ENCODE data around the gene GFI1B.
A peak's percentile ranks its signal among the peaks of the same experiment; 100 is the strongest.

GFI1B gene

DNA sequence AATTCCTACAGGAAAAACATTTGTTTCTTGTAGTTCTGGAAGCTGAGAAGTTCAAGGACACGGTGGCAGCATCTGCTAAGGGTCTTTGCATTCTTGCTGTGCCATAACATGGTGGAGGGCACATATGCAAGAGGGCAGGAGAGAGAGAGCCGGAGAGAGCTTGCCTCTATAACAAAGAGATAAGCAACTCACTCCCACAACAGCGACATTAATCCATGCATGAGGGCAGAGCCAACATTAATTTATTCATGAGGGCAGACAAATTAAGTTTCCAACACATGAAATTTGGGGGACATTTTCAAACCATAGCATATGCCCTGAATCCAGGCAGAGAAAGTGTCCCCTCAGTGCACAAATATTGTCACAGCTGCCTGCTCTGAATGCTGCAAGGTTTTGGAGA, 47.9 kb downstream of the GFI1B start:
- Histone ChIP-seq H3K4me3 (ENCODE audit: low read depth, low read length) (no peak overlapping the region), H3K27ac (ENCODE audit: low read depth, low read length) (no peak overlapping the region), H3K9ac (ENCODE audit: low read length) (no peak overlapping the region), H3K36me3 (ENCODE audit: control insufficient read depth, insufficient read depth, low read length) (no peaks in the 10 kb centered on the region), H3K27me3 (ENCODE audit: control insufficient read depth, insufficient read depth, low read length) (peaks cover 12% of the 10 kb centered on the region; the same call in 1 of the 2 replicates), H3K4me1 (ENCODE audit: control insufficient read depth, insufficient read depth, low read length) (peaks cover 2% of the 10 kb centered on the region; the same call in 1 of the 2 replicates), H3K9me3 (ENCODE audit: control insufficient read depth, insufficient read depth, low read depth, low read length) (no peaks in the 10 kb centered on the region)

- Histone ChIP-seq H3K4me1 (ENCODE audit: control insufficient read depth, insufficient read depth, low read length) (peaks cover 7% of the 10 kb centered on the region; the same call in 1 of the 2 replicates), H3K9me3 (ENCODE audit: control insufficient read depth, insufficient read depth, low read depth, low read length) (no peaks in the 10 kb centered on the region), H3K27me3 (ENCODE audit: control insufficient read depth, insufficient read depth, low read length) (peaks cover 12% of the 10 kb centered on the region; the same call in 1 of the 2 replicates), H3K9ac (ENCODE audit: low read length) (no peak overlapping the region), H3K36me3 (ENCODE audit: control insufficient read depth, insufficient read depth, low read length) (0 out of 2 replicates have a peak, but pooled peaks cover under 1% of the 10 kb centered on the region), H3K4me3 (ENCODE audit: low read depth, low read length) (no peak overlapping the region), H3K27ac (ENCODE audit: low read depth, low read length) (no peak overlapping the region)
These were observed 48.6 kb downstream of the GFI1B start for GRCh38 chr9:133027134-133027533.

GRCh38 chr9:133028221-133028620, 49.7 kb downstream of the GFI1B start:
- peaks cover 12% of the 10 kb centered on the region; the same call in 1 of the 2 replicates for H3K27me3 ChIP-seq (ENCODE audit: control insufficient read depth, insufficient read depth, low read length)
- H3K9me3 ChIP-seq (ENCODE audit: control insufficient read depth, insufficient read depth, low read depth, low read length): no peaks in the 10 kb centered on the region
- H3K9ac ChIP-seq (ENCODE audit: low read length): no peak overlapping the region
- H3K36me3 ChIP-seq (ENCODE audit: control insufficient read depth, insufficient read depth, low read length): peaks cover 11% of the 10 kb centered on the region; the same call in 1 of the 2 replicates
- no peak overlapping the region for H3K4me3 ChIP-seq (ENCODE audit: low read depth, low read length)
- H3K4me1 ChIP-seq (ENCODE audit: control insufficient read depth, insufficient read depth, low read length): peaks cover 9% of the 10 kb centered on the region; the same call in 1 of the 2 replicates
- H3K27ac ChIP-seq (ENCODE audit: low read depth, low read length): no peak overlapping the region

DNA sequence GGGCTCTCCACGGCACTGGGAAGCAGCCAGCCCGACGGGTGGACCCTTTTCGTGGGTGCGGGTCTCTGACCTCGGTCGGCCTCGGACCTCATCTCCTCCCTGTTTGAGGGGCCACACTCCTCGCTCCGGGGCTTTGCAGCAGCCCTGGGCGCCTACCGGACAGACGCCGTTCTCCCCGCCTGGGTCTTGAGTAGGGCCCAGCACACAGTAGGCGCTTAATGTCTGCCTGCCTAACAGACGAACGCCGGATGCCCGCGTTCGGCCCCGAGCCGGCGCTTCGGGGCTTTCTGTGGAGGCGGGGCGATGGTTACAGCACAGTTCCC, 51.5 kb downstream of the GFI1B start:
- Histone ChIP-seq H3K9me3 (ENCODE audit: control insufficient read depth, insufficient read depth, low read depth, low read length) (no peaks in the 10 kb centered on the region), H3K36me3 (ENCODE audit: control insufficient read depth, insufficient read depth, low read length) (peaks cover 13% of the 10 kb centered on the region; the same call in 1 of the 2 replicates), H3K4me3 (ENCODE audit: low read depth, low read length) (peak overlapping the region; percentile 98), H3K27ac (ENCODE audit: low read depth, low read length) (peak overlapping the region; percentile 72; the same call in 1 of the 2 replicates), H3K4me1 (ENCODE audit: control insufficient read depth, insufficient read depth, low read length) (peaks cover 9% of the 10 kb centered on the region; the same call in 1 of the 2 replicates), H3K9ac (ENCODE audit: low read length) (peak overlapping the region; percentile 86), H3K27me3 (ENCODE audit: control insufficient read depth, insufficient read depth, low read length) (peaks cover 12% of the 10 kb centered on the region; the same call in 1 of the 2 replicates)

DNA sequence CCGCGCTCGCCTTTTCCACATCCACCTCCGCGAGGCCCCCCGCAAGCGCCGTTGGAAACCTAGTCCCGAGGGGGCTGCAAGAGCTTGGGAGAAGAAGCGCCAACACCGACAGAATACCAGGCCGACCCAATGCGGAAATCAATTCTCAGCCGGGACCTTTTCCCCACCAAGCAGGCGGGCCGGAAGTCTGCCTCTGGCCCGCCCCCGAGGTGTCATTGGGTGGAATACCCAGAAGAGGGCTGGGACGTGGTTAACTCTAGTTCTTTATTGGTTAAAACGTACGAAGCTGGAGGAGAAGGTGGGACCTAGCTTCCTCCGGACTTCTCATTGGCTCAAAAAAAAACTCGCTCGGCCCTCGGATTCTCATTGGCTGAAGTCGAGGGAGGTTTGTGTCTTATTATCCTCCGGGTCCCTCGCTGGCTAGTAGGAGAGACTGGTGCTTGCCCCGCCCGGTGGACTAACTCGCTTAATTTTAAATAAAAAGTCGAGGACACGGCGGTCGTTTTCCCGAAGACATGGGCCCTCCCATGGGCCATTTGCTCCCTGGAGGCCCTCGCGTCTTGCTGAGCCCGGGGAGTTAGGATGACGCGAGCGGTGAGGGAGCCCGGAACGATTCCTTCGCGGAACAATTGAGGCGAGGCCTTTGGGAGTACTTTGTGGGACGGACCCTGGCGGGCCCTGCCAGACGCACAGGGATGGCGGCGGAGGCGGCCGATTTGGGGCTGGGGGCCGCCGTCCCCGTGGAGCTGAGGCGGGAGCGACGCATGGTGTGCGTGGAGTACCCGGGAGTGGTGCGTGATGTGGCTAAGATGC, 52.0 kb downstream of the GFI1B start, which contains the start of gene GTF3C5:
GTF3C5 (plus strand) TSS at position 681 of the 813 bp plus-strand sequence; CDS start at position 696, 15 bp downstream.
- Histone ChIP-seq H3K36me3 (ENCODE audit: control insufficient read depth, insufficient read depth, low read length) (peaks cover 13% of the 10 kb centered on the region; the same call in 1 of the 2 replicates), H3K27me3 (ENCODE audit: control insufficient read depth, insufficient read depth, low read length) (peaks cover 10% of the 10 kb centered on the region; the same call in 1 of the 2 replicates), H3K4me3 (ENCODE audit: low read depth, low read length) (peak within 1 kb of the TSS; percentile 98), H3K27ac (ENCODE audit: low read depth, low read length) (peak within 1 kb of the TSS; percentile 82), H3K9ac (ENCODE audit: low read length) (peak within 1 kb of the TSS; percentile 89), H3K9me3 (ENCODE audit: control insufficient read depth, insufficient read depth, low read depth, low read length) (no peaks in the 10 kb centered on the region), H3K4me1 (ENCODE audit: control insufficient read depth, insufficient read depth, low read length) (peaks cover 9% of the 10 kb centered on the region; the same call in 1 of the 2 replicates)

DNA sequence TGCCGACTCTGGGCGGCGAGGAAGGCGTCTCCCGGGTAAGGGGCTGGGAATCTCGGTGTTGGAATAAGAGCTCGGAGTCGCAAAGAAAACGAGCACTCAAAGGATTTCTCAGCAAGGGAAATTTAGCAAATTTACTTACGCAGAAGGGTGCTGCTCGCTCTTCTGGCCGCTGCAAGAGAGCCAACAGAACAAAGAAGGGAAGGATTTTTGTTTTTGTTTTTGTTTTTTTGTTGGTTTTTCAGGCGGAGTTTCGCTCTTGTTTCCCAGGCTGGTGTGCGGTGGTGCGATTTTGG, 52.6 kb downstream of the GFI1B start:
- Histone ChIP-seq H3K27me3 (ENCODE audit: control insufficient read depth, insufficient read depth, low read length) (peaks cover 4% of the 10 kb centered on the region; the same call in 1 of the 2 replicates), H3K9me3 (ENCODE audit: control insufficient read depth, insufficient read depth, low read depth, low read length) (no peaks in the 10 kb centered on the region), H3K4me1 (ENCODE audit: control insufficient read depth, insufficient read depth, low read length) (peaks cover 9% of the 10 kb centered on the region; the same call in 1 of the 2 replicates), H3K4me3 (ENCODE audit: low read depth, low read length) (peak overlapping the region; percentile 98), H3K36me3 (ENCODE audit: control insufficient read depth, insufficient read depth, low read length) (peaks cover 13% of the 10 kb centered on the region; the same call in 1 of the 2 replicates), H3K9ac (ENCODE audit: low read length) (peak overlapping the region; percentile 89), H3K27ac (ENCODE audit: low read depth, low read length) (peak overlapping the region; percentile 82)

GRCh38 chr9:133031496-133031911, 53.0 kb downstream of the GFI1B start:
- Histone ChIP-seq H3K4me3 (ENCODE audit: low read depth, low read length) (peak overlapping the region; percentile 98), H3K27me3 (ENCODE audit: control insufficient read depth, insufficient read depth, low read length) (peaks cover 3% of the 10 kb centered on the region; the same call in 1 of the 2 replicates), H3K9me3 (ENCODE audit: control insufficient read depth, insufficient read depth, low read depth, low read length) (no peaks in the 10 kb centered on the region), H3K27ac (ENCODE audit: low read depth, low read length) (no peak overlapping the region), H3K4me1 (ENCODE audit: control insufficient read depth, insufficient read depth, low read length) (peaks cover 9% of the 10 kb centered on the region; the same call in 1 of the 2 replicates), H3K36me3 (ENCODE audit: control insufficient read depth, insufficient read depth, low read length) (peaks cover 13% of the 10 kb centered on the region; the same call in 1 of the 2 replicates), H3K9ac (ENCODE audit: low read length) (peak overlapping the region; percentile 89)

GRCh38 chr9:133032171-133032570, 53.7 kb downstream of the GFI1B start:
- peaks cover under 1% of the 10 kb centered on the region; the same call in 1 of the 2 replicates for H3K27me3 ChIP-seq (ENCODE audit: control insufficient read depth, insufficient read depth, low read length)
- H3K9ac ChIP-seq (ENCODE audit: low read length): no peak overlapping the region
- H3K9me3 ChIP-seq (ENCODE audit: control insufficient read depth, insufficient read depth, low read depth, low read length): no peaks in the 10 kb centered on the region
- peak overlapping the region; percentile 98 for H3K4me3 ChIP-seq (ENCODE audit: low read depth, low read length)
- no peak overlapping the region for H3K27ac ChIP-seq (ENCODE audit: low read depth, low read length)
- H3K4me1 ChIP-seq (ENCODE audit: control insufficient read depth, insufficient read depth, low read length): peaks cover 9% of the 10 kb centered on the region; the same call in 1 of the 2 replicates
- H3K36me3 ChIP-seq (ENCODE audit: control insufficient read depth, insufficient read depth, low read length): peaks cover 13% of the 10 kb centered on the region; the same call in 1 of the 2 replicates

DNA sequence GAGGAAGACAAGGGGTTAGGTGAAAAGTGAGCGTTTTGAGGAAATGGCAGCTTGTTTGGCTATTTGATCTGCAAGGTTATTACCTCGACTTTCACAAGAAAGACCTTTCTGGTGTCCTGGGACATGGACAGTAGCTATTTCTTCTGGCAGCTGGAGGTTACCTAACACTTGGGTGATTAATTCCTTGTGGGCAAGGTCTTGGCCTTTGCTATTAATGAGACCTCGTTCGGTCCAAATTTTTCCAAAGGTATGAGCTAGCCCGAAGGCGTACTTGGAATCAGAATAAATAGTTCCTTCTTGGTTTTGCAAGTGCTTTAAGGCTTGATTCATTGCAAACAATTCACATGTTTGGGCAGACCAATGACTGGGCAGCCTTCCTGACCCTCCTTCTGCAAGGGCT, 57.2 kb downstream of the GFI1B start:
- Histone ChIP-seq H3K27me3 (ENCODE audit: control insufficient read depth, insufficient read depth, low read length) (no peaks in the 10 kb centered on the region), H3K9me3 (ENCODE audit: control insufficient read depth, insufficient read depth, low read depth, low read length) (no peaks in the 10 kb centered on the region), H3K27ac (ENCODE audit: low read depth, low read length) (no peak overlapping the region), H3K4me1 (ENCODE audit: control insufficient read depth, insufficient read depth, low read length) (peaks cover 9% of the 10 kb centered on the region; the same call in 1 of the 2 replicates), H3K36me3 (ENCODE audit: control insufficient read depth, insufficient read depth, low read length) (peaks cover 13% of the 10 kb centered on the region; the same call in 1 of the 2 replicates), H3K4me3 (ENCODE audit: low read depth, low read length) (no peak overlapping the region), H3K9ac (ENCODE audit: low read length) (no peak overlapping the region)

DNA sequence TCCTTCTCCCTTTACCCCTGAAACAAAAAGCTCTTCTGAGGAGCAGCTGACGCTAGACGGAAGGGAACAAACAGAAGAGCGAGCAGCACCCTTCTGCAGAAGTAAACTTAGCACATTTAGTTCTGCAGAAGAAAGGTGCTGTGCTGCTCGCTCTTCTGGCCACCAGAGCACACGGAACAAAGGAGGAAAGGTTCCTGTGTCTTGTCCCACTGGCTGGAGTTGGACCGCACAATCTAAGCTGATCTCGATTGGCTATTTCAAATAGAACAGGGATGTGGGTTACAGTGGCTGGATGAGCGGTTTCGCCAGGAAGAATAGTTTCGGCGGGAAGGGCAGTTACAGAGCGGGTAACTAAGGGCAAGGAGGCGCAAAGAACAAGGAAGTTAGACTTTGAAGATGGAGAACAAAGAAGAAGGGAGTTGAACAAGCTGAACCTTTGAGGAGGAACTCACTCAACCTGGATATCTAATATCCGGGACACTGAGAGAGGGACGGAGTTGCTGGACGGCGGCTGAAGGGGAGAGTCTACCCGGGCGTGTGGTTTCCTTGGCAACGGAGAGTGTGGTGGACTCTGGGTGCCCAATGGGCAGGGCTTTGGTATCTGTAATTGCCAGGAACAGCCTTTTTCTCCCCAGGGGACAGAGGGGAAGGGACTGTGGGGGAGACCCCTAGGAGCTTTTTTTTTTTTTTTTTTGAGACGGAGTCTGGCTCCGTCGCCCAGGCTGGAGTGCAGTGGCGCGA, 59.5 kb downstream of the GFI1B start:
- no peak overlapping the region for H3K4me3 ChIP-seq (ENCODE audit: low read depth, low read length)
- H3K27ac ChIP-seq (ENCODE audit: low read depth, low read length): no peak overlapping the region
- no peaks in the 10 kb centered on the region for H3K4me1 ChIP-seq (ENCODE audit: control insufficient read depth, insufficient read depth, low read length)
- no peaks in the 10 kb centered on the region for H3K9me3 ChIP-seq (ENCODE audit: control insufficient read depth, insufficient read depth, low read depth, low read length)
- no peaks in the 10 kb centered on the region for H3K27me3 ChIP-seq (ENCODE audit: control insufficient read depth, insufficient read depth, low read length)
- H3K9ac ChIP-seq (ENCODE audit: low read length): no peak overlapping the region
- peaks cover 19% of the 10 kb centered on the region for H3K36me3 ChIP-seq (ENCODE audit: control insufficient read depth, insufficient read depth, low read length)
